Body of pancreas (tissue), 4 donors: ENCODE measurements around the gene CARHSP1. TPM values are rescaled to one million over a fixed set of nuclear protein-coding genes. Genes with fewer than 3 reads are reported as not detected.

Experiments used
- ATAC-seq: fragments of 150-250 bp; one replicate; pipeline ENCODE4 v1.9.1; 2016
- DNase-seq, 4 donors: peaks; one replicate each; pipeline ENCODE4 v3.0.0-alpha.2; 2019
- H3K27ac ChIP-seq, 4 donors: fragments of 200-600 bp; sonication (generic); 1 replicate in 3 of 4; 2 replicates in 1 of 4; pipeline versions ENCODE4 v1.5.1 to v1.6.1; 2016 to 2019; ENCODE audit warnings: mild to moderate bottlenecking in 1 of 4, mixed read lengths in 1 of 4, moderate library complexity in 1 of 4
- H3K27me3 ChIP-seq, 2 donors: fragments of 200-600 bp; sonication (generic); one replicate each; pipeline ENCODE4 v1.6.0; 2016; ENCODE audit warnings: mild to moderate bottlenecking in 1 of 2
- H3K36me3 ChIP-seq, 2 donors: fragments of 200-600 bp; sonication (generic); replicated peaks in 1 of 2; 2 replicates each; pipeline ENCODE4 v1.5.1; 2016; ENCODE audit warnings: low read depth in 2 of 2; ENCODE audit not compliant: insufficient read depth in 1 of 2
- H3K4me1 ChIP-seq: fragments of 200-600 bp; sonication (generic); one replicate; pipeline ENCODE4 v1.6.0; 2016
- H3K4me3 ChIP-seq, 2 donors: fragments of 200-600 bp; sonication (generic); 1 replicate in 1 of 2; 2 replicates in 1 of 2; pipeline ENCODE4 v1.5.1; 2016 to 2019
- H3K9me3 ChIP-seq, 3 donors: fragments of 200-600 bp; sonication (generic); 1 replicate in 2 of 3; 2 replicates in 1 of 3; pipeline ENCODE4 v1.5.1; 2016
- CTCF ChIP-seq, 7 experiments: fragments of 450-650 bp in 4 of 7; fragments of 200-600 bp in 3 of 7; sonication (generic) in 3 of 7; IDR thresholded peaks; one replicate each; pipeline ENCODE4 v1.5.1; 2016 to 2019; ENCODE audit warnings: antibody characterized with exemption in 7 of 7
- POLR2A ChIP-seq, 3 donors: fragments of 450-650 bp; IDR thresholded peaks; one replicate each; pipeline ENCODE4 v1.6.1; 2016; ENCODE audit warnings: antibody characterized with exemption in 3 of 3, mild to moderate bottlenecking in 2 of 3
- WGBS, 2 donors: methylation state at CpG; one replicate each; pipeline ENCODE4 v1.1.5; 2017; 5-methylcytosine and 5-hydroxymethylcytosine counted together
- intact Hi-C: fragments of 100-400 bp; cut with DNase I; formaldehyde crosslinking; loops from one replicate; pipeline ENCODE4 v1.15.1; 2023
- total RNA-seq, 2 donors: library from RNA; depleted of rRNA; stranded (reverse); fragments of >200 nt; gene quantifications; one replicate each; pipeline ENCODE4 v1.1.0, GENCODE V29; 2016

Gene CARHSP1
- total RNA-seq, 2 donors from 2014 or later, result 16.5 to 59.9 TPM

GRCh38 chr16:8894736-8895334 lies 26.0 kb upstream of the CARHSP1 start:
- Histone ChIP-seq H3K27ac (no peak overlapping the region), H3K27me3 (no peaks in the 10 kb centered on the region), H3K9me3 (no peaks in the 10 kb centered on the region), H3K4me1 (no peaks in the 10 kb centered on the region), H3K36me3 (peaks cover 30 to 58% of the 10 kb centered on the region in 2 donors), H3K4me3 (no peak overlapping the region)
- TF ChIP-seq CTCF (IDR thresholded peaks at IDR 0.05) (no peak), POLR2A (IDR thresholded peaks at IDR 0.05) (no peak)
- intact Hi-C loops, result no loop called here
- DNase-seq (peak in 1 of 4 donors; percentile 4), ATAC-seq (no peak)
- WGBS, 2 donors, result 93 to 94% methylated on average over 15 to 21 of the region's 21 CpGs

DNA sequence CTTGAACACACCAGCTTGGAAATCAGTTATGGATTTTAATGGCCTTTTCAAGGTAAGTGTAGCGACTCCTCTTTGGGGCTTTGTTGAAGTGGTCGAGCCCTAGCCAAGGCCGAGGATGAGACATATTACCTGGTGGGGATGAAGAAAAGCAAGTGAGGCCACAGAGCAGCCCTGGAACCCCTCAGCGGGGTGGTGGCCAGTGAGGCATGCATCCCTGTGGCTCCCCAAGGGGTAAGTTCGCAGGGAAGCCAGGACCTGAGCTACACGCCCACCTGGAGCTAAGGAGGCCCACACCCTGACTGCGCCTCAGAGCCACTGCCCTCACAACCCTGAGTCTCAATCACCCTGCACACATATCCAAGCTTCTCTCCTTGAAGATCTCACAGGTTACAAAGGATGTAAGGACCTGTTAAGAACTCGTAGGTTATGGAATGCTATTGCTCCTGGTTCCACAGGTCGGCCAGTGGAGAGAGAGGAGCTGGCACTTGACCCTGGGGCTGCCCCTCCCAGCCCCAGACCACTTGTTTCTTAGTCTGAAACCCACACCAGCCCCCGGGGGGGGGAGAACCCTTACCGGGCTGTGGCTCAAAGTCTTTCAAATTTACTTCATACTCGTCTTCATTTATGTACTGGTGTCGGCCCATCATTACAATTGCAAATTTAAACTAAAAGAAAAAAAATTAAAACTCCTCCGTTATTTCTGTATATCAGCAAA lies 25.3 kb upstream of the CARHSP1 start:
- no peaks in the 10 kb centered on the region for H3K27me3 ChIP-seq
- ATAC-seq (no peak), DNase-seq (peak in 1 of 4 donors; percentile 3)
- 88 to 90% methylated on average over 11 to 14 of the region's 14 CpGs for WGBS, 2 donors
- intact Hi-C loops, result no loop called here
- TF ChIP-seq POLR2A (IDR thresholded peaks at IDR 0.05), result no peak
- no peak for TF ChIP-seq CTCF (IDR thresholded peaks at IDR 0.05)
- no peaks in the 10 kb centered on the region for H3K9me3 ChIP-seq
- H3K4me3 ChIP-seq, result no peak overlapping the region
- H3K4me1 ChIP-seq, result no peaks in the 10 kb centered on the region
- H3K36me3 ChIP-seq, result peaks cover 30 to 54% of the 10 kb centered on the region in 2 donors
- no peak overlapping the region for H3K27ac ChIP-seq

GRCh38 chr16:8893426-8893825 lies 24.6 kb upstream of the CARHSP1 start:
- H3K4me1 ChIP-seq, result no peaks in the 10 kb centered on the region
- TF ChIP-seq POLR2A (IDR thresholded peaks at IDR 0.05), result no peak
- TF ChIP-seq CTCF (IDR thresholded peaks at IDR 0.05), result no peak
- H3K27ac ChIP-seq, result no peak overlapping the region
- intact Hi-C loops, result no loop called here
- DNase-seq, result peak in 1 of 4 donors; percentile 1
- WGBS, 2 donors, result 84 to 86% methylated on average over 8 to 9 of the region's 9 CpGs
- H3K27me3 ChIP-seq, result no peaks in the 10 kb centered on the region
- peaks cover 30 to 47% of the 10 kb centered on the region in 2 donors for H3K36me3 ChIP-seq
- no peak overlapping the region for H3K4me3 ChIP-seq
- no peaks in the 10 kb centered on the region for H3K9me3 ChIP-seq
- no peak for ATAC-seq

GRCh38 chr16:8892101-8892575 lies 23.3 kb upstream of the CARHSP1 start:
- TF ChIP-seq POLR2A (IDR thresholded peaks at IDR 0.05) (no peak), CTCF (IDR thresholded peaks at IDR 0.05) (no peak)
- ATAC-seq, result no peak
- Histone ChIP-seq H3K4me1 (no peaks in the 10 kb centered on the region), H3K27me3 (no peaks in the 10 kb centered on the region), H3K4me3 (no peak overlapping the region), H3K9me3 (no peaks in the 10 kb centered on the region), H3K36me3 (peaks cover 30 to 36% of the 10 kb centered on the region in 2 donors), H3K27ac (no peak overlapping the region)
- 90 to 97% methylated on average over 16 of the region's 16 CpGs for WGBS, 2 donors
- peak in 1 of 4 donors; percentile 5 for DNase-seq
- intact Hi-C loops, result no loop called here
